Smooth muscle cell (in vitro differentiated cells): Measurements from ENCODE around the gene PLRG1. TPM values are rescaled to one million over a fixed set of nuclear protein-coding genes. Genes with fewer than 3 reads are reported as not detected.

ENCODE experiments used
- DNase-seq: peaks from one replicate; lab custom pipeline; 2025; ENCODE audit not compliant: unreplicated experiment; lab: John Stamatoyannopoulos, UW
- H2AFZ ChIP-seq: fragments of 200-600 bp; sonication (generic); 2 replicates; pipeline ENCODE4 v1.6.0; 2016; ENCODE audit warnings: antibody characterized with exemption, low read depth, mild to moderate bottlenecking
- H3F3A ChIP-seq: fragments of 200-600 bp; sonication (generic); 2 replicates; pipeline ENCODE4 v1.6.0; 2017; ENCODE audit warnings: antibody characterized with exemption, low read depth
- H3K27ac ChIP-seq: fragments of 200-600 bp; sonication (generic); 2 replicates; pipeline ENCODE4 v1.5.1; 2016; ENCODE audit warnings: low read depth, mild to moderate bottlenecking
- H3K27me3 ChIP-seq: fragments of 200-600 bp; sonication (generic); 2 replicates; pipeline ENCODE4 v1.6.1; 2016; ENCODE audit warnings: low read depth, mild to moderate bottlenecking
- H3K36me3 ChIP-seq: fragments of 200-600 bp; sonication (generic); 2 replicates; pipeline ENCODE4 v1.5.1; 2016; ENCODE audit warnings: low read depth
- H3K4me1 ChIP-seq: fragments of 200-600 bp; sonication (generic); 2 replicates; pipeline ENCODE4 v1.5.1; 2016; ENCODE audit warnings: low read depth
- H3K4me2 ChIP-seq: fragments of 200-600 bp; sonication (generic); 2 replicates; pipeline ENCODE4 v1.6.0; 2016; ENCODE audit warnings: mild to moderate bottlenecking
- H3K4me3 ChIP-seq: fragments of 200-600 bp; sonication (generic); 2 replicates; pipeline ENCODE4 v1.5.1; 2016; ENCODE audit warnings: mild to moderate bottlenecking
- H3K79me2 ChIP-seq: fragments of 200-600 bp; sonication (generic); 2 replicates; pipeline ENCODE4 v1.6.0; 2016; ENCODE audit warnings: low read depth, mild to moderate bottlenecking
- H3K9ac ChIP-seq: fragments of 200-600 bp; sonication (generic); 2 replicates; pipeline ENCODE4 v1.6.0; 2016; ENCODE audit warnings: low read depth
- H3K9me3 ChIP-seq: fragments of 200-600 bp; sonication (generic); replicated peaks from 2 replicates; pipeline ENCODE4 v1.5.1; 2016; ENCODE audit warnings: low read depth
- H4K20me1 ChIP-seq: fragments of 200-600 bp; sonication (generic); 2 replicates; pipeline ENCODE4 v1.6.0; 2016; ENCODE audit warnings: low read depth
- CTCF ChIP-seq: fragments of 200-600 bp; sonication (generic); IDR thresholded peaks from 2 replicates; pipeline ENCODE4 v1.5.1; 2017; ENCODE audit warnings: borderline replicate concordance, mild to moderate bottlenecking, antibody characterized with exemption; ENCODE audit not compliant: insufficient read depth, poor library complexity, severe bottlenecking
- WGBS: methylation state at CpG from one replicate; pipeline ENCODE4 v1.1.7; 2016; ENCODE audit warnings: low lambda C conversion rate; 5-methylcytosine and 5-hydroxymethylcytosine counted together
- polyA plus RNA-seq: library from polyadenylated mRNA; unstranded; fragments of >200 nt; fragmentation: Nextera tagmentation; extraction: Ambion mirVana; gene quantifications from 2 replicates; pipeline ENCODE4 v1.2.1, GENCODE V29; 2016
- total RNA-seq: library from RNA; depleted of rRNA; stranded (reverse); fragments of >200 nt; gene quantifications from 2 replicates; pipeline ENCODE4 v1.2.3, GENCODE V29; 2014

The PLRG1 gene
- total and polyA plus RNA-seq, 2 experiments from 2014 or later: 66.2 to 88.1 TPM

- no peak overlapping the region for H3K9ac ChIP-seq
- H3K9me3 ChIP-seq: no peaks in the 10 kb centered on the region
- no peak for DNase-seq
- H3K36me3 ChIP-seq: no peaks in the 10 kb centered on the region
- no peak overlapping the region for H3K27ac ChIP-seq
- H3K4me3 ChIP-seq: peak overlapping the region; percentile 52
- H3K4me2 ChIP-seq: peak overlapping the region; percentile 88
- no peaks in the 10 kb centered on the region for H3K79me2 ChIP-seq
- H3K4me1 ChIP-seq: no peaks in the 10 kb centered on the region
- 19% methylated on average over 16 of the region's 16 CpGs for WGBS
- no peak for TF ChIP-seq CTCF
- peaks cover 96% of the 10 kb centered on the region for H3K27me3 ChIP-seq
- H3F3A ChIP-seq: no peaks in the 10 kb centered on the region
- H4K20me1 ChIP-seq: no peaks in the 10 kb centered on the region
- no peak overlapping the region for H2AFZ ChIP-seq
These were observed 57.9 kb downstream of the PLRG1 start for GRCh38 chr4:154492288-154492687.

- Histone ChIP-seq H2AFZ (peak within 1 kb of the TSS; percentile 86), H3K4me2 (peak within 1 kb of the TSS; percentile 88), H3K27ac (no peak within 1 kb of the TSS), H3K79me2 (no peaks in the 10 kb centered on the region), H4K20me1 (no peaks in the 10 kb centered on the region), H3K27me3 (peaks cover 96% of the 10 kb centered on the region), H3F3A (no peaks in the 10 kb centered on the region), H3K9me3 (no peaks in the 10 kb centered on the region), H3K36me3 (no peaks in the 10 kb centered on the region), H3K4me3 (peak within 1 kb of the TSS; percentile 52), H3K4me1 (no peaks in the 10 kb centered on the region), H3K9ac (no peak within 1 kb of the TSS)
- no peak for TF ChIP-seq CTCF
- 2% methylated on average over 25 of the region's 53 CpGs for WGBS
- no peak for DNase-seq
These were observed 58.6 kb downstream of the PLRG1 start, which contains the start of gene DCHS2 for GRCh38 chr4:154491341-154492271. TSS of gene DCHS2 (minus strand) at chr4:154491799. CDS start at chr4:154491355, 444 bp downstream.

GRCh38 chr4:154490583-154491340, 59.4 kb downstream of the PLRG1 start:
- no peaks in the 10 kb centered on the region for H3K79me2 ChIP-seq
- H3K4me2 ChIP-seq: peak overlapping the region; percentile 88
- no peaks in the 10 kb centered on the region for H3K9me3 ChIP-seq
- no peak for TF ChIP-seq CTCF
- DNase-seq: no peak
- H3K27ac ChIP-seq: no peak overlapping the region
- 5% methylated on average over 66 of the region's 76 CpGs for WGBS
- no peaks in the 10 kb centered on the region for H3K4me1 ChIP-seq
- peak overlapping the region; percentile 86 for H2AFZ ChIP-seq
- no peak overlapping the region for H3K9ac ChIP-seq
- peaks cover 96% of the 10 kb centered on the region for H3K27me3 ChIP-seq
- peak overlapping the region; percentile 52 for H3K4me3 ChIP-seq
- no peaks in the 10 kb centered on the region for H4K20me1 ChIP-seq
- no peaks in the 10 kb centered on the region for H3K36me3 ChIP-seq
- H3F3A ChIP-seq: no peaks in the 10 kb centered on the region
